Ascending aorta (tissue), 2 donors: Measurements from ENCODE around the gene SEMA4C. TPM values are rescaled to one million over a fixed set of nuclear protein-coding genes. Genes with fewer than 3 reads are reported as not detected.
A peak's percentile ranks its signal among the peaks of the same experiment; 100 is the strongest.

Experiments
- DNase-seq, 2 donors: peaks; one replicate each; pipeline ENCODE4 v3.0.0-alpha.2; 2019; ENCODE audit warnings: low spot score in 2 of 2
- H3K27ac ChIP-seq, 2 donors: fragments of 200-600 bp; sonication (generic); one replicate each; pipeline ENCODE4 v1.5.1; 2016 to 2017; ENCODE audit warnings: mild to moderate bottlenecking in 1 of 2
- H3K27me3 ChIP-seq: fragments of 200-600 bp; sonication (generic); one replicate; pipeline ENCODE4 v1.5.1; 2017
- H3K36me3 ChIP-seq, 2 donors: fragments of 200-600 bp; sonication (generic); one replicate each; pipeline ENCODE4 v1.5.1; 2016
- H3K4me1 ChIP-seq, 2 donors: fragments of 200-600 bp; sonication (generic); one replicate each; pipeline ENCODE4 v1.5.1; 2016 to 2017; ENCODE audit warnings: mild to moderate bottlenecking in 1 of 2
- H3K4me3 ChIP-seq, 2 donors: fragments of 200-600 bp; sonication (generic); one replicate each; pipeline ENCODE4 v1.5.1; 2016 to 2017; ENCODE audit warnings: mild to moderate bottlenecking in 1 of 2
- H3K9me3 ChIP-seq, 2 donors: fragments of 200-600 bp; sonication (generic); one replicate each; pipeline ENCODE4 v1.5.1; 2016
- CTCF ChIP-seq, 3 experiments: fragments of 200-600 bp in 2 of 3; fragments of 450-650 bp in 1 of 3; sonication (generic) in 2 of 3; IDR thresholded peaks; one replicate each; pipeline ENCODE4 v1.5.1; 2016 to 2019; ENCODE audit warnings: antibody characterized with exemption in 3 of 3, mild to moderate bottlenecking in 1 of 3, moderate library complexity in 1 of 3
- intact Hi-C: fragments of 100-400 bp; cut with DNase I; formaldehyde crosslinking; loops from one replicate; pipeline ENCODE4 v1.15.1; 2023
- total RNA-seq: library from RNA; depleted of rRNA; stranded (reverse); fragments of >200 nt; gene quantifications from one replicate; pipeline ENCODE4 v1.1.0, GENCODE V29; 2016

Gene SEMA4C
- total RNA-seq, 1 donor from 2014 or later: 56.9 TPM

GRCh38 chr2:96916156-96916630, 46.3 kb upstream of the SEMA4C start:
- Histone ChIP-seq H3K4me1 (no peaks in the 10 kb centered on the region), H3K36me3 (no peaks in the 10 kb centered on the region), H3K9me3 (no peaks in the 10 kb centered on the region), H3K27me3 (no peaks in the 10 kb centered on the region), H3K4me3 (no peak overlapping the region), H3K27ac (no peak overlapping the region)
- intact Hi-C loops: no loop called here
- peak in 1 of 3 experiments; percentile 10 for TF ChIP-seq CTCF (IDR thresholded peaks at IDR 0.05)
- DNase-seq: no peak

GRCh38 chr2:96914332-96914731, 44.5 kb upstream of the SEMA4C start:
- H3K27me3 ChIP-seq: no peaks in the 10 kb centered on the region
- no peak for TF ChIP-seq CTCF (IDR thresholded peaks at IDR 0.05)
- intact Hi-C loops: no loop called here
- H3K27ac ChIP-seq: no peak overlapping the region
- H3K4me3 ChIP-seq: no peak overlapping the region
- no peaks in the 10 kb centered on the region for H3K36me3 ChIP-seq
- H3K9me3 ChIP-seq: no peaks in the 10 kb centered on the region
- DNase-seq: no peak
- no peaks in the 10 kb centered on the region for H3K4me1 ChIP-seq

- no peaks in the 10 kb centered on the region for H3K36me3 ChIP-seq
- H3K4me1 ChIP-seq: no peaks in the 10 kb centered on the region
- no peak for DNase-seq
- H3K27me3 ChIP-seq: no peaks in the 10 kb centered on the region
- no peak for TF ChIP-seq CTCF (IDR thresholded peaks at IDR 0.05)
- no peak overlapping the region for H3K4me3 ChIP-seq
- H3K9me3 ChIP-seq: no peaks in the 10 kb centered on the region
- H3K27ac ChIP-seq: no peak overlapping the region
- intact Hi-C loops: no loop called here
Measured at GRCh38 chr2:96913398-96914202, 43.7 kb upstream of the SEMA4C start.

- no peaks in the 10 kb centered on the region for H3K9me3 ChIP-seq
- intact Hi-C loops: no loop called here
- no peaks in the 10 kb centered on the region for H3K27me3 ChIP-seq
- H3K4me1 ChIP-seq: peaks cover 0 to 4% of the 10 kb centered on the region in 2 donors
- H3K4me3 ChIP-seq: no peak overlapping the region
- H3K27ac ChIP-seq: no peak overlapping the region
- no peak for DNase-seq
- H3K36me3 ChIP-seq: no peaks in the 10 kb centered on the region
- TF ChIP-seq CTCF (IDR thresholded peaks at IDR 0.05): no peak
Measured at GRCh38 chr2:96913117-96913397, 43.2 kb upstream of the SEMA4C start.

- peaks cover 0 to 9% of the 10 kb centered on the region in 2 donors for H3K4me1 ChIP-seq
Measured at GRCh38 chr2:96912346-96913116, 42.7 kb upstream of the SEMA4C start.

More at GRCh38 chr2:96912346-96913116, 42.7 kb upstream of the SEMA4C start:
- intact Hi-C loops: no loop called here
- Histone ChIP-seq H3K36me3 (no peaks in the 10 kb centered on the region), H3K27ac (no peak overlapping the region), H3K9me3 (no peaks in the 10 kb centered on the region), H3K27me3 (no peaks in the 10 kb centered on the region), H3K4me3 (no peak overlapping the region)
- DNase-seq: no peak
- TF ChIP-seq CTCF (IDR thresholded peaks at IDR 0.05): no peak
